WTC11 (cell line): ENCODE data around the gene FAM110C. TPM values are rescaled to one million over a fixed set of nuclear protein-coding genes. Genes with fewer than 3 reads are reported as not detected.

Source experiments
- ATAC-seq: fragments of 200-7000 bp; cut with Tn5 transposase; 2 replicates; pipeline ENCODE4 v1.10.0; 2021; ENCODE audit warnings: mild to moderate bottlenecking, moderate library complexity
- CTCF ChIA-PET: fragments of 300-600 bp; sonication (Branson Sonifier 250); formaldehyde crosslinking; loops from one replicate; lab custom pipeline; 2021; ENCODE audit warnings: antibody characterized with exemption; lab: Charles Lee
- POLR2A ChIA-PET: fragments of 350-600 bp; sonication (Branson Sonifier 250); formaldehyde crosslinking; loops from one replicate; lab custom pipeline; 2021; ENCODE audit warnings: antibody characterized with exemption; lab: Charles Lee
- DNase-seq: peaks from one replicate; pipeline ENCODE4 v3.0.0; 2021; ENCODE audit warnings: low spot score
- H3K27ac Mint-ChIP-seq: 2 replicates; pipeline ENCODE4 v1.8.0; 2021; ENCODE audit warnings: mixed read lengths
- H3K27me3 Mint-ChIP-seq: 2 replicates; pipeline ENCODE4 v1.8.0; 2021; ENCODE audit warnings: low read depth, mild to moderate bottlenecking, moderate library complexity, mixed read lengths
- H3K36me3 Mint-ChIP-seq: 2 replicates; pipeline ENCODE4 v1.8.0; 2021; ENCODE audit warnings: mixed read lengths
- H3K4me1 Mint-ChIP-seq: 2 replicates; pipeline ENCODE4 v1.8.0; 2022; ENCODE audit warnings: mixed read lengths
- H3K4me3 Mint-ChIP-seq: 2 replicates; pipeline ENCODE4 v1.8.0; 2021; ENCODE audit warnings: mild to moderate bottlenecking, moderate library complexity, mixed read lengths
- H3K9me3 Mint-ChIP-seq: 2 replicates; pipeline ENCODE4 v1.8.0; 2021; ENCODE audit warnings: mixed read lengths
- GRHL2 ChIP-seq: fragments of 250-450 bp; sonication (Bioruptor Pico); IDR thresholded peaks from 2 replicates; pipeline ENCODE4 v1.8.0; 2022; ENCODE audit warnings: mild to moderate bottlenecking, moderate library complexity; ENCODE audit not compliant: insufficient replicate concordance, severe bottlenecking
- GTF2I ChIP-seq: fragments of 250-450 bp; sonication (Bioruptor Pico); conservative IDR thresholded peaks from 2 replicates; pipeline ENCODE4 v1.4.0; 2021; ENCODE audit warnings: mild to moderate bottlenecking
- IRF2 ChIP-seq: sonication (generic); formaldehyde crosslinking; IDR thresholded peaks from 2 replicates; pipeline ENCODE4 v1.8.0; 2022; ENCODE audit warnings: low read depth, missing genetic modification reagents, borderline replicate concordance
- MYBL2 ChIP-seq: sonication (generic); formaldehyde crosslinking; IDR thresholded peaks from 2 replicates; pipeline ENCODE4 v1.8.1; 2023; ENCODE audit warnings: mild to moderate bottlenecking, moderate library complexity, missing genetic modification reagents
- NR1H2 ChIP-seq: sonication (generic); formaldehyde crosslinking; IDR thresholded peaks from 2 replicates; pipeline ENCODE4 v1.9.0; 2021; ENCODE audit warnings: mild to moderate bottlenecking, moderate library complexity, missing genetic modification reagents
- NR2C2 ChIP-seq: sonication (generic); formaldehyde crosslinking; IDR thresholded peaks from 2 replicates; pipeline ENCODE4 v1.8.0; 2022; ENCODE audit warnings: mild to moderate bottlenecking, missing genetic modification reagents
- RELA ChIP-seq: sonication (generic); formaldehyde crosslinking; IDR thresholded peaks from 2 replicates; pipeline ENCODE4 v1.8.1; 2022; ENCODE audit warnings: missing genetic modification reagents, mild to moderate bottlenecking, borderline replicate concordance
- RORB ChIP-seq: fragments of 250-450 bp; sonication (Bioruptor Pico); IDR thresholded peaks from 2 replicates; pipeline ENCODE4 v1.9.0; 2021; ENCODE audit warnings: mild to moderate bottlenecking
- SOX15 ChIP-seq: fragments of 250-450 bp; sonication (Bioruptor Pico); IDR thresholded peaks from 2 replicates; pipeline ENCODE4 v1.9.0; 2021; ENCODE audit warnings: mild to moderate bottlenecking
- SP1 ChIP-seq: sonication (generic); formaldehyde crosslinking; conservative IDR thresholded peaks from 2 replicates; pipeline ENCODE4 v1.8.1; 2022; ENCODE audit warnings: missing genetic modification reagents
- ZBTB21 ChIP-seq: sonication (generic); formaldehyde crosslinking; IDR thresholded peaks from 2 replicates; pipeline ENCODE4 v1.8.1; 2023; ENCODE audit warnings: mild to moderate bottlenecking, missing genetic modification reagents, borderline replicate concordance
- ZNF121 ChIP-seq: sonication (generic); formaldehyde crosslinking; IDR thresholded peaks from 2 replicates; pipeline ENCODE4 v1.8.0; 2023; ENCODE audit warnings: missing genetic modification reagents
- ZNF138 ChIP-seq: sonication (generic); formaldehyde crosslinking; conservative IDR thresholded peaks from 2 replicates; pipeline ENCODE4 v1.8.1; 2022; ENCODE audit warnings: mild to moderate bottlenecking, moderate library complexity, missing genetic modification reagents
- ZNF263 ChIP-seq: sonication (generic); formaldehyde crosslinking; IDR thresholded peaks from 2 replicates; pipeline ENCODE4 v1.8.1; 2022; ENCODE audit warnings: low read depth, mild to moderate bottlenecking, moderate library complexity, missing genetic modification reagents
- ZNF317 ChIP-seq: sonication (generic); formaldehyde crosslinking; IDR thresholded peaks from 2 replicates; pipeline ENCODE4 v1.8.1; 2023; ENCODE audit warnings: low read depth, mild to moderate bottlenecking, moderate library complexity, missing genetic modification reagents, borderline replicate concordance
- ZNF671 ChIP-seq: fragments of 250-450 bp; sonication (Bioruptor Pico); IDR thresholded peaks from 2 replicates; pipeline ENCODE4 v1.8.0; 2021; ENCODE audit warnings: mild to moderate bottlenecking
- total RNA-seq: library from RNA; stranded (reverse); gene quantifications from 3 replicates; pipeline ENCODE4 v1.2.3, GENCODE V29; 2021
- TF ChIP-seq, protein P1 (sequence below): sonication (generic); formaldehyde crosslinking; IDR thresholded peaks from 2 replicates; pipeline ENCODE4 v1.8.1; 2022; ENCODE audit warnings: missing genetic modification reagents, borderline replicate concordance
- TF ChIP-seq, protein P2 (sequence below): sonication (generic); formaldehyde crosslinking; IDR thresholded peaks from 2 replicates; pipeline ENCODE4 v1.8.0; 2022; ENCODE audit warnings: mild to moderate bottlenecking, missing genetic modification reagents
- TF ChIP-seq, protein P3 (sequence below): fragments of 250-450 bp; sonication (Bioruptor Pico); IDR thresholded peaks from 2 replicates; pipeline ENCODE4 v2.1.2; 2022; ENCODE audit warnings: mild to moderate bottlenecking, moderate library complexity
- TF ChIP-seq, protein P4 (sequence below): sonication (generic); formaldehyde crosslinking; IDR thresholded peaks from 2 replicates; pipeline ENCODE4 v1.8.0; 2023; ENCODE audit warnings: mild to moderate bottlenecking, missing genetic modification reagents
- TF ChIP-seq, protein P5 (sequence below): sonication (generic); formaldehyde crosslinking; IDR thresholded peaks from 2 replicates; pipeline ENCODE4 v1.8.1; 2023; ENCODE audit warnings: mild to moderate bottlenecking, missing genetic modification reagents, moderate library complexity
- TF ChIP-seq, protein P6 (sequence below): sonication (generic); formaldehyde crosslinking; IDR thresholded peaks from 2 replicates; pipeline ENCODE4 v1.8.0; 2022; ENCODE audit warnings: mild to moderate bottlenecking, missing genetic modification reagents
- TF ChIP-seq, protein P7 (sequence below): sonication (generic); formaldehyde crosslinking; conservative IDR thresholded peaks from 2 replicates; pipeline ENCODE4 v1.8.1; 2023; ENCODE audit warnings: mild to moderate bottlenecking, low read depth, missing genetic modification reagents, moderate library complexity

Gene FAM110C
- total RNA-seq, 1 experiment from 2014 or later: 6.1 TPM

DNA sequence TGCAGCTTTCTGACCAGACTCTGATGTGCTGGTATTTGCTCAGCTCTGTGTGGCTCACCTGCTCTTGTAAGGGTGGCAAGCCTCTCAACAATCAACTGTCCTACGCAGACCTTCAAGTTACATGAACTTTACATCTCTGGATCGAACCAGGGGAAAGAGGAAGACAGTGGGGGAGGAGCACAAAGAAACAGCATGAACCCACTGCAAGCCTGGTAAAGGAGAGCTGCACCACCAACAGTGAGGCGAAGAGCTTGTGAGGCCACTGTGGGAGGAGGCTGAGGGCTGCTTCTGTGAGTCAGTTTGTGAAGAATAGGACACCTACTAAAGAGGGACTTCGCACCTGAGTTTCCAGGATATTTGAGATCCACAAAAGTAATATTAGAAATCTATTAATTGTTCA is 18.8 kb upstream of the FAM110C start:
- Mint-ChIP-seq H3K27me3 (no peaks in the 10 kb centered on the region; the same call in 1 of the 2 replicates), H3K4me1 (peaks cover 19% of the 10 kb centered on the region), H3K27ac (no peak overlapping the region), H3K4me3 (no peak overlapping the region), H3K9me3 (peaks cover 6% of the 10 kb centered on the region), H3K36me3 (no peaks in the 10 kb centered on the region)
- DNase-seq (no peak), ATAC-seq (peak; percentile 94)
- ChIA-PET CTCF (interaction anchor here (0.7 to 2.1 kb wide), 5 partner anchors 18 to 209 kb away, joined by 3 to 8 read pairs (median 4); no protein-coding TSS in a partner anchor), POLR2A (no interaction called here)
- no peak for TF ChIP-seq SOX15
- TF ChIP-seq, protein P1, sequence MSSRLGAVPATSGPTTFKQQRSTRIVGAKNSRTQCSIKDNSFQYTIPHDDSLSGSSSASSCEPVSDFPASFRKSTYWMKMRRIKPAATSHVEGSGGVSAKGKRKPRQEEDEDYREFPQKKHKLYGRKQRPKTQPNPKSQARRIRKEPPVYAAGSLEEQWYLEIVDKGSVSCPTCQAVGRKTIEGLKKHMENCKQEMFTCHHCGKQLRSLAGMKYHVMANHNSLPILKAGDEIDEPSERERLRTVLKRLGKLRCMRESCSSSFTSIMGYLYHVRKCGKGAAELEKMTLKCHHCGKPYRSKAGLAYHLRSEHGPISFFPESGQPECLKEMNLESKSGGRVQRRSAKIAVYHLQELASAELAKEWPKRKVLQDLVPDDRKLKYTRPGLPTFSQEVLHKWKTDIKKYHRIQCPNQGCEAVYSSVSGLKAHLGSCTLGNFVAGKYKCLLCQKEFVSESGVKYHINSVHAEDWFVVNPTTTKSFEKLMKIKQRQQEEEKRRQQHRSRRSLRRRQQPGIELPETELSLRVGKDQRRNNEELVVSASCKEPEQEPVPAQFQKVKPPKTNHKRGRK (CRISPR knock-in tag): no peak
- TF ChIP-seq, protein P2, sequence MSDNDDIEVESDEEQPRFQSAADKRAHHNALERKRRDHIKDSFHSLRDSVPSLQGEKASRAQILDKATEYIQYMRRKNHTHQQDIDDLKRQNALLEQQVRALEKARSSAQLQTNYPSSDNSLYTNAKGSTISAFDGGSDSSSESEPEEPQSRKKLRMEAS (CRISPR knock-in tag): no peak
- TF ChIP-seq, protein P3, sequence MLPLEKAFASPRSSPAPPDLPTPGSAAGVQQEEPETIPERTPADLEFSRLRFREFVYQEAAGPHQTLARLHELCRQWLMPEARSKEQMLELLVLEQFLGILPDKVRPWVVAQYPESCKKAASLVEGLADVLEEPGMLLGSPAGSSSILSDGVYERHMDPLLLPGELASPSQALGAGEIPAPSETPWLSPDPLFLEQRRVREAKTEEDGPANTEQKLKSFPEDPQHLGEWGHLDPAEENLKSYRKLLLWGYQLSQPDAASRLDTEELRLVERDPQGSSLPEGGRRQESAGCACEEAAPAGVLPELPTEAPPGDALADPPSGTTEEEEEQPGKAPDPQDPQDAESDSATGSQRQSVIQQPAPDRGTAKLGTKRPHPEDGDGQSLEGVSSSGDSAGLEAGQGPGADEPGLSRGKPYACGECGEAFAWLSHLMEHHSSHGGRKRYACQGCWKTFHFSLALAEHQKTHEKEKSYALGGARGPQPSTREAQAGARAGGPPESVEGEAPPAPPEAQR (CRISPR knock-in tag): no peak
- no peak for TF ChIP-seq MYBL2 (CRISPR knock-in tag)
- TF ChIP-seq SP1 (CRISPR knock-in tag): no peak

DNA sequence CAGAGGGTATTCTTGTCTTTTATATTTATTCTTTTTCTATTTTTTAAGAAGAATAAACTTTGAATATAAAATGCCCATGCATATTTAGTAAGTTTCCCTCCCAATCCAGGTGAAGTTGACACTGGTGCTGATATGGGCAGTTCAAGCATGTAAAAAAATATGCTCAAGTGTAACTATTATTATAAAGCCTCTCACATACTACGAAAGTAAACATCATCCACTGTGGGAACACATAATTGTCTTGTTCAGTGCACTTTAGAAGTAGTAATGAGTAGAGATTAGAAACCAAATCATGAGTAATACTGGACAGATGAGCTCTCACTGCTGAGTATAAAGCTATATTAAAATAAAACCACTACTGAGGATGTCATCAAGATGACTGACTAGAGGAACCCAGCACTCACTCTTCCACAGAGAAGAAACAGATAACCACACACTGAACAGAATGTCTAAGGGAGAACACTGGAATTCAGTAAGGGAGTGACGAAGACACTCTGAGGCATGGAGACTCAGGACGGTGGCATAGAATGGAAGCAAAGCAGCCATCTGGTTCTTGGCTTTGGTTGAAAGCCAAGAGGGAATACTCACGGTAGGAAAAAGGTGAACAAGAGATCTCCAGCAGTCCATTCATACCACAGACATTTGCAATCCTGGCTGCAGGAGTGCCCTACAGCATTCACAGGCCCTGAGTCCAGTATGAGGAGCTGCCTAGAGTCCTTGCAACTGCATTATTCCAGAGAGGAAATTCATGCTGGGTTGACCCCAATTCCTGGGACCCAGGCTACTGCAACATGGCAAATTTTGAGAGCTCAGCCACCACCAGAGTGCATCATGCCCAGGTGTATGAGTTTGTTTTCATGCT is 9.5 kb upstream of the FAM110C start:
- Mint-ChIP-seq H3K27ac (no peak overlapping the region), H3K9me3 (peaks cover 33% of the 10 kb centered on the region), H3K36me3 (peaks cover 14% of the 10 kb centered on the region), H3K4me1 (no peaks in the 10 kb centered on the region), H3K27me3 (peaks cover 5% of the 10 kb centered on the region), H3K4me3 (no peak overlapping the region)
- CTCF ChIA-PET: interaction anchor here (1.6 kb wide), 1 partner anchor 11 kb away, joined by 4 read pairs; no protein-coding TSS in a partner anchor
- DNase-seq (no peak), ATAC-seq (no peak)
- POLR2A ChIA-PET: no interaction called here
- TF ChIP-seq, protein P4, sequence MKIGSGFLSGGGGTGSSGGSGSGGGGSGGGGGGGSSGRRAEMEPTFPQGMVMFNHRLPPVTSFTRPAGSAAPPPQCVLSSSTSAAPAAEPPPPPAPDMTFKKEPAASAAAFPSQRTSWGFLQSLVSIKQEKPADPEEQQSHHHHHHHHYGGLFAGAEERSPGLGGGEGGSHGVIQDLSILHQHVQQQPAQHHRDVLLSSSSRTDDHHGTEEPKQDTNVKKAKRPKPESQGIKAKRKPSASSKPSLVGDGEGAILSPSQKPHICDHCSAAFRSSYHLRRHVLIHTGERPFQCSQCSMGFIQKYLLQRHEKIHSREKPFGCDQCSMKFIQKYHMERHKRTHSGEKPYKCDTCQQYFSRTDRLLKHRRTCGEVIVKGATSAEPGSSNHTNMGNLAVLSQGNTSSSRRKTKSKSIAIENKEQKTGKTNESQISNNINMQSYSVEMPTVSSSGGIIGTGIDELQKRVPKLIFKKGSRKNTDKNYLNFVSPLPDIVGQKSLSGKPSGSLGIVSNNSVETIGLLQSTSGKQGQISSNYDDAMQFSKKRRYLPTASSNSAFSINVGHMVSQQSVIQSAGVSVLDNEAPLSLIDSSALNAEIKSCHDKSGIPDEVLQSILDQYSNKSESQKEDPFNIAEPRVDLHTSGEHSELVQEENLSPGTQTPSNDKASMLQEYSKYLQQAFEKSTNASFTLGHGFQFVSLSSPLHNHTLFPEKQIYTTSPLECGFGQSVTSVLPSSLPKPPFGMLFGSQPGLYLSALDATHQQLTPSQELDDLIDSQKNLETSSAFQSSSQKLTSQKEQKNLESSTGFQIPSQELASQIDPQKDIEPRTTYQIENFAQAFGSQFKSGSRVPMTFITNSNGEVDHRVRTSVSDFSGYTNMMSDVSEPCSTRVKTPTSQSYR: no peak
- TF ChIP-seq ZNF317 (CRISPR knock-in tag) (no peak), ZNF671 (no peak), NR1H2 (CRISPR knock-in tag) (no peak), ZNF263 (CRISPR knock-in tag) (no peak), GRHL2 (CRISPR knock-in tag) (no peak), ZNF138 (CRISPR knock-in tag) (no peak), RELA (CRISPR knock-in tag) (no peak), IRF2 (CRISPR knock-in tag) (no peak), RORB (CRISPR knock-in tag) (no peak), GTF2I (CRISPR knock-in tag) (no peak), ZNF121 (CRISPR knock-in tag) (no peak), NR2C2 (CRISPR knock-in tag) (no peak), ZBTB21 (CRISPR knock-in tag) (no peak)
- TF ChIP-seq, protein P5, sequence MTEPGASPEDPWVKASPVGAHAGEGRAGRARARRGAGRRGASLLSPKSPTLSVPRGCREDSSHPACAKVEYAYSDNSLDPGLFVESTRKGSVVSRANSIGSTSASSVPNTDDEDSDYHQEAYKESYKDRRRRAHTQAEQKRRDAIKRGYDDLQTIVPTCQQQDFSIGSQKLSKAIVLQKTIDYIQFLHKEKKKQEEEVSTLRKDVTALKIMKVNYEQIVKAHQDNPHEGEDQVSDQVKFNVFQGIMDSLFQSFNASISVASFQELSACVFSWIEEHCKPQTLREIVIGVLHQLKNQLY (CRISPR knock-in tag): no peak
- TF ChIP-seq, protein P6, sequence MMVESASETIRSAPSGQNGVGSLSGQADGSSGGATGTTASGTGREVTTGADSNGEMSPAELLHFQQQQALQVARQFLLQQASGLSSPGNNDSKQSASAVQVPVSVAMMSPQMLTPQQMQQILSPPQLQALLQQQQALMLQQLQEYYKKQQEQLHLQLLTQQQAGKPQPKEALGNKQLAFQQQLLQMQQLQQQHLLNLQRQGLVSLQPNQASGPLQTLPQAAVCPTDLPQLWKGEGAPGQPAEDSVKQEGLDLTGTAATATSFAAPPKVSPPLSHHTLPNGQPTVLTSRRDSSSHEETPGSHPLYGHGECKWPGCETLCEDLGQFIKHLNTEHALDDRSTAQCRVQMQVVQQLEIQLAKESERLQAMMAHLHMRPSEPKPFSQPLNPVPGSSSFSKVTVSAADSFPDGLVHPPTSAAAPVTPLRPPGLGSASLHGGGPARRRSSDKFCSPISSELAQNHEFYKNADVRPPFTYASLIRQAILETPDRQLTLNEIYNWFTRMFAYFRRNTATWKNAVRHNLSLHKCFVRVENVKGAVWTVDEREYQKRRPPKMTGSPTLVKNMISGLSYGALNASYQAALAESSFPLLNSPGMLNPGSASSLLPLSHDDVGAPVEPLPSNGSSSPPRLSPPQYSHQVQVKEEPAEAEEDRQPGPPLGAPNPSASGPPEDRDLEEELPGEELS: no peak
- TF ChIP-seq, protein P7, sequence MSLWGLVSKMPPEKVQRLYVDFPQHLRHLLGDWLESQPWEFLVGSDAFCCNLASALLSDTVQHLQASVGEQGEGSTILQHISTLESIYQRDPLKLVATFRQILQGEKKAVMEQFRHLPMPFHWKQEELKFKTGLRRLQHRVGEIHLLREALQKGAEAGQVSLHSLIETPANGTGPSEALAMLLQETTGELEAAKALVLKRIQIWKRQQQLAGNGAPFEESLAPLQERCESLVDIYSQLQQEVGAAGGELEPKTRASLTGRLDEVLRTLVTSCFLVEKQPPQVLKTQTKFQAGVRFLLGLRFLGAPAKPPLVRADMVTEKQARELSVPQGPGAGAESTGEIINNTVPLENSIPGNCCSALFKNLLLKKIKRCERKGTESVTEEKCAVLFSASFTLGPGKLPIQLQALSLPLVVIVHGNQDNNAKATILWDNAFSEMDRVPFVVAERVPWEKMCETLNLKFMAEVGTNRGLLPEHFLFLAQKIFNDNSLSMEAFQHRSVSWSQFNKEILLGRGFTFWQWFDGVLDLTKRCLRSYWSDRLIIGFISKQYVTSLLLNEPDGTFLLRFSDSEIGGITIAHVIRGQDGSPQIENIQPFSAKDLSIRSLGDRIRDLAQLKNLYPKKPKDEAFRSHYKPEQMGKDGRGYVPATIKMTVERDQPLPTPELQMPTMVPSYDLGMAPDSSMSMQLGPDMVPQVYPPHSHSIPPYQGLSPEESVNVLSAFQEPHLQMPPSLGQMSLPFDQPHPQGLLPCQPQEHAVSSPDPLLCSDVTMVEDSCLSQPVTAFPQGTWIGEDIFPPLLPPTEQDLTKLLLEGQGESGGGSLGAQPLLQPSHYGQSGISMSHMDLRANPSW: no peak
